Retina (tissue), 1 donor: ENCODE results near the gene ULK4.
A peak's percentile ranks its signal among the peaks of the same experiment; 100 is the strongest.
"Not testable (repeated sequence)": the region's sequence is repeated elsewhere in the genome, so short reads cannot be mapped to it uniquely, and the experiment has no call there.

Experiments
- DNase-seq: peaks from one replicate; pipeline ENCODE4 v3.0.0-alpha.2; 2016

The ULK4 gene

DNA sequence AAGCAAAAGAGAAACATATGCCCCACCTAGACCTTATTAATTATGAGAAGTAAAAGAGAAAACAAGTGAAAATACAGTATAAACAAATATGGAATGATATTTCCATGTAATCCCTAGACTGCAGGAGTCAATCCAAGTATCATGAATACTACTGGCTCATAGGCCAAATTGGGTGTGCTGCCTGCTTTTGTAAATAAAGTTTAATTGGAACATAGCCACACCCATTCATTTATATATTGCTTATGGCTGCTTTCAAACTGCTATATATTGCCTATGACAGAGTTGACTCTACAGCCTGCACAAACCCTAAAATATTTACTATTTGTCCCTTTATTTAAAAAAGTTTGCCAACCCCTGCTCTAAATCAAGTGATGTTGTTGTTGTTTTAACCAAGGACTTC, 5.3 kb downstream of the ULK4 start:
- DNase-seq: no peak

DNA sequence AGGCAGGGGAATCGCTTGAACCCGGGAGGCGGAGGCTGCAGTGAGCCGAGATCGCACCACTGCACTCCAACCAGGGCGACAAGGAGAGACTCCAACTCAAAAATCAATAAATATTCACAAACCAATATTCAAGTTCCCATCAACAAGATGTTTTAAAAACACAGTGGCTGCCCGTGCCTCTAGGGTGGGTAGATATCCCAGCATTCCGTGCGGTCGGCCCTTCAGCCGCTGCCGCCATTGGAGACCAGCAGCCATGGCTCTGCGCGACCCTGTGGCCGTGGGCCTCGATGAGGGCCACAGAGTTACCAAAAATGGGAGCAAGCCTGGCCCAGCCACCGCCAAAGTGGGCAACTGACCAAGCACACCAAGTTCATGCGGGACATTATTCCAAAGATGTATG, 6.7 kb downstream of the ULK4 start:
- DNase-seq: no peak

DNA sequence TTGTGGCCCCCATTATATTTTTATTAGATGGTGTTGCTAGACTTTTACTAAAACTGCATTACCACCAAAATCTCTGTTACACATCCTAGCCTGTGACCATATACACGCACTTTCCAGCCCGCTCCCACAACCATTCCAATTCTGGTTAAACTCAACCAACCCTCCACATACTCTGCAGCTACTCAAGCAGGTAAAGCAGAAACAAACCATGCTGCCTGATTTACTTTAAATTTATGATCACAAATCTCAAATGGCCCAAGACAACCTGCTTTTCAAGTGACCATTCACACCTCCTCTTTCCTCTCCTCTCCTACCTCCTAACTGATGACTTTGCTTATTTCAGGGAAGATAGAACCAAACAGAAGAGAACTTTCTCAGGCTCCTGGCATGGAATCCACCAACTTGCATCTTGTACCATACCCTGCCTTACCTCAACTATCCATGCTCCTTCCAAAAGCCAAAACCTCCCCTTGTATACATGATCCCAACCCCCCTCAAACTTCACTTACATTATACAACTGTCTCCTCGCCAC, 18.5 kb downstream of the ULK4 start:
- no peak for DNase-seq

DNA sequence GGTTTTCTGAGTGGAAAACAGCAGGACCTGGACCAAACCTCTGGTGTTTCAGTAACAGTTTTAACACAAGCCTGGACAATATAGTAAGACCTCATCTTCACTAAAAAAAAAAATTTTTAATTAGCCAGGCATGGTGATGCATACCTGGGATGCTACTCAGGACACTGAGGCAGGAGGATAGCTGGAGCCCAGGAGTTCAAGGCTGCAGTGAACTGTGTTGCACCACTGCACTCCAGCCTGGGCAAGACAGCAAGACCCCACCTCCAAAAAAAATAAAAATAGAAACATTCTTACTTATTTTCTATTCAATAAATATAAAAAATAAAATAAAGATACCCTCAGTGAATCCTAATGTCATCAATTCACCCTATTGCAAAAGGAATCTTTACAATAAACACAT, 21.5 kb downstream of the ULK4 start:
- no peak for DNase-seq

DNA sequence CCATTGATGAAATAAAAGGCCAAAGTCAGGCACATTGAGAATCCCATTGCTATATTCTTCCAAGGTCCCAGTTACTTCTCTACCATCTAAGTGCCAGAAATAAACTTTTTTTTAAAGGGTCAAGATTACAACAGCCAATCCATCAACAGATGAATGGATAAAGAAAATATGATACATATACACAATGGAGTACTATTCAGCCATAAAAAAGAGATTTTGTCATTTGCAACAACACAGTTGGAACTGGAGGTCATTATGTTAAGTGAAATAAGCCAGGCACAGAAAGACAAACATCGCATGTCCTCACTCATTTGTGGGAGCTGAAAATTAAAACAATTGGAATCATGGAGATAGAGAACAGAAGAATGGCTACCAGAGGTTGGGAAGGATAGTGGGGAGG, 25.5 kb downstream of the ULK4 start:
- no peak for DNase-seq

DNA sequence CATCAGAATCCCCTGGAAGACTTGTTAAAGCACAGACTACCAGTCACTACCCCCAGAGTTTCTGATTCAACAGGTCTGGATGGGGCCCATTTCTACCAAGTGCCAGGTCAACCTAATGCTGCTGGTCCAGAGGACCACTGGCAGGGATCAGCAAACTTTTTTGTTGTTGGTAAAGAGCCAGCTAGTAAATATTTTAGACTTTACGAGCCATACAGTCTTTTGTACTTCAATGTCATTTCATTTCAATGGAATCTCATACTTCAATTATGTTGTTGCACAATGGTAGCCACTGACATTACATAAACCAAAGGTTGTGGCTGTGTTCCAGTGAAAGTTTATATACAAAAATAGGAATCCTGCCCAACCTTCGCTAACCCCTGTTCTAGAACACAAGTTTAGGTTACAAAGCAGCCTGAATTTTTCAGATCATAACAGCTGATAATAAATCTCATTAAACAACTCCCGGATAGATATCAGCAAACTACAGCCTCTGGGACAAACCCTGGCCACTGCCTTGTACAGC, 28.7 kb downstream of the ULK4 start:
- DNase-seq: no peak

DNA sequence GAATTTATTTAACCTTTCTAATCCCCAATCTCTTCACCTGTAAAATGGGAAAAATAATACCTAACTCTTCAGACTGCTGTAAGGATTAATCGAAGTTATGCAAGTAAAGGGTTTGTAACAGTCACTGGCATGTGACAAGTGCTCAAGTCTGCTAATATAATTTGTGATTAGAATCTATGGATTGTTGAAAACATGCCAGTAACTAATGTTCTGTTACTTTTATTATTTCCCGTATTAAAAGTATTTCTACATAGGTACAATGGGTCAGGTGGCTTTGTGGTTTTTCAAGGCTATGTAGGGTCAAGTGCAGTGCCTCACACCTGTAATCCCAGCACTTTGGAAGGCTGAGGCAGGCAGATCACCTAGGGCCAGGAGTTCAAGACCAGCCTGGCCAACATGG, 29.4 kb downstream of the ULK4 start:
- no peak for DNase-seq

DNA sequence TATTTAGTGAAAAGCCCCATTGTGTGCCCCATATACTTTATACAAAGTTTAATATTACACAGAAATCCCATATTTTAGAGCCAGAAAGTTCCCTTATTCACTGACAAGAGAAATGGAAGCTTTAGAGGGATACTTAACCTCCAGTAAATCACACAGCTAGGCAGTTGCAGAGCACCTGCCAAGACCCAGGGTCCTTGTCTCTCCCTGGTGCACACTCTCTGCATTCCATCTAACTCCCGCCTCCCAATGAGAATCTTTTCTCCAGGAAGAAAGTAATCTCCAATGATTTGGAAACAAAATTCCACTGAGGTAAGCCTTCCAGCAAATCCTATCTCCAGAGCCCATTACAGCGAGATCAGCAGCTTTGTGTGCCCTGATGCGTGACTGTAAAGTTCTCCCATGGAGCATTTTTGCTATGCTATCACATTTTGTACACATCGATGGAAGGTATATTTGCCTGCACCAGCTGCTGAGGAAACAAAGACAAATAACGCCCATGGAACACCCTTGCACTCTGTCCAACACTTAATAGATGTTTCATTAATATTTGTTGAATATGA, 41.4 kb downstream of the ULK4 start:
- peak; percentile 14 for DNase-seq

DNA sequence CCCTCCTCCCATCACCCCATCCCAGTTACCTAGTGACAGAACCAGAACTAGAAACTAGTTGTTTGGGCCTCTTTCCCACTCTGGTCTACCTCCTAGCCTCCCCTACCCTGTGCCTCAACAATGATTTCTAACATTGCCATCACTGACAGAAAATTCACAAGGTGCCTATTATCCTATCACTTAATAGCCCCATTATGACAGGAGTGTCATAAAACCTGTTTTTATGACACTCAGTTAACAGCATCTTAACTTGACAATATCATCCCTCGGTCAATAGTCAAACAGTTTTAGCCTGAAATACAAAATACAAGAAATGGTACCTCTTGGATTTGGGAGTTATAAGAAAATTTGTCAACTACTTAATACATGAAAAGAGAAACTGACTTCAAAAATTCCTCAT, 46.5 kb downstream of the ULK4 start:
- DNase-seq: no peak

DNA sequence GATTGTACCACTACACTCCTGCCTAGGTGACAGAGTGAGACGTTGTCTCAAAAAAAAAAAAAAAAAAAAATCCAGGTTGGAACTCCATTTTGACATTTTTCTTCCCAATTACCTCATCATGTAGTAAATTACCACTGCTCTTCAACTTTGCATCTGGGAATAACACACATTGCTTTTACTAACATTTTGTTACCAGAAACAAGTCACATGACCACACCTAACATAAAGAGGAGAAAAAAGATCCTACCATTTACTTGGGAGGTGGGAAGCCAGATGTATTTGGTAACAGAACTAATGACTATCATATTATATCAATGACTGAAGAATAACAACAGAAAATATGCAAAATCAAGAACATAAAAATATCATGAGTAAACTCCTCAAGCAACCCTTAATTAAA, 49.6 kb downstream of the ULK4 start:
- no peak for DNase-seq

DNA sequence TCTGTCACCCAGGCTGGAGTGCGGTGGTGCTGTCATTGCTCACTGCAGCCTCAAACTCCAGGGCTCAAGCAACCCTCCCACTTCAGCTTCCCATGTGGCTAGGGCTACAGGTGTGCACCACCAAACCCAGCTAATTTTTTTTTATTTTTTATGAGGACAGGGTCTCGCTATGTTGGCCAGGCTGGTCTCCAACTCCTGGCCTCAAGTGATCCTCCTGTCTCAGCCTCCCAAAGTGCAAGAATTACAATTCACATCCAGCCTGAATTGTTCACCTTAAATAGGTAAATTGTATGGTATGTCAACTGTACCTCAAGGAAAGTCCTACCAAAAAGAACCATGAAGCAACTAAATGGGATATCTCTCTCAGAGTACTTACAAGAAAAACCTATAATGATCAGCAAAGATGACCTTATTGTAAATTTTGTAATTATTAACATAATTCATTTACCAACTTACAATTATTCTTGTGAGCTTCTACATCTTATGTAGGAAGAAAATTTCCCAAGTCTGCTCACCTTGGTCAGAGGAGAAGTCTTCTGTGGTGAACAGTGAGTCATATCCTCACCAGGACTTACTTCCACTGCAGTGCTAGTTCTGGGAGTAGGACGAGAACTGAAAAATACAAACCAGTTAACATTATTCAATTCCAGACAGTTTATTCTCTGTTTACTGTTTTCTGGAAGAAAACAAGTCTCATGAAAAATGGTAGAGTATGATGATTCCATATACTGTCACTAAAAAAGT, 54.4 kb downstream of the ULK4 start:
- DNase-seq: no peak

DNA sequence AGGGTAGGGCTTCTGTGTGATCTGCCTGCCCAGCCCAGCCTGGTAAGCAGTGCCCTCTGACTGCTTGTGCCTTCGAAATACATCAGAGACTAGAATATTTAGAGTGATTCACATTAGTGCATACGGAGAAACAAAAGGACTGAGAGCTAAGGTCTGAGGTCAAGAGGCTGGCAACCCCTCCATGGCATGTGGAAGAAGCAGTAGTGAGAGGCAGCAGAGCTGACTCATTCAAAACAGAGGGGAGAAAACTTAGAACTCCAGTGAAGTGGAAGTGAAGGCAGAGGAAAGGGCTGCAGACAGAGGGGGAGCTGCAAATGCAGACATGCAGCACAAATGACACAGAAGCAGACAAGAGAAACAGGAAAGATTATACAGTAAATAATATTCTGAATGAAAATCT, 61.6 kb downstream of the ULK4 start:
- DNase-seq: peak; percentile 51

DNA sequence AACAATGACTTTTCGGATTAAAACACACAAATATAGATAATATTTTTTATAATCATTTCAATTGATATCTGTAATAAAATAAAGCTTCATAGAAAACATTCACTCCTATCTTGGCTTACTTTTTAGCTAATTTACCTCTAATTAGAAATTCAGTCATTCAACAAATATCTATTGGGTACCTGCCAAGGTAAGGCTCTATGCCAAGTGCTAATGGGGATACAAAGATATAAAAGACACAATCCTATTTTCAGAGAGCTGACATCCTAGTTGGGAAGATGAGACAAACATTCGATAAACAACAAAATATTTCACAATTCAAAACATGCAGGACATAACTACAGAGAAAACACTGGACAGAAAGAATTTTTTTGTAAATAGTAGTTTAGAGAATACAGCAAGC, 63.3 kb downstream of the ULK4 start:
- DNase-seq: no peak

DNA sequence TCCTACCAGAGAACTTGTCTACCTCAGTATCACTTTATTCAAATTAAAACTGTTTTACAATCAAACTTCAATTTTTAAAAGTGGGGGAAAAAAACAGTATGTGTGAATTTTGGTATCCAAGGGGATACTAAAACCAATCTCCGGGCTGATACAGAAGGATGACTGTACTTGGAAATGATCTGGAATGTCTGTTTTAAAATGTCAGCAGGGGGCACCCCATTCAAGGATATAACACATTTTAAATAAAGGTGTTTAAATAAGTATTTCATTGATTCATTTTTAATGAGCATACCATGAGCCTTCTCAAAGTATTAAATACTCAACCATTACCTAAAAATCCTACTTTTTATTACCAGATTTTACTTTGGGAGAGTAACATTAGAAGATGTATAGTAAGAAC, 67.9 kb downstream of the ULK4 start:
- DNase-seq: no peak

DNA sequence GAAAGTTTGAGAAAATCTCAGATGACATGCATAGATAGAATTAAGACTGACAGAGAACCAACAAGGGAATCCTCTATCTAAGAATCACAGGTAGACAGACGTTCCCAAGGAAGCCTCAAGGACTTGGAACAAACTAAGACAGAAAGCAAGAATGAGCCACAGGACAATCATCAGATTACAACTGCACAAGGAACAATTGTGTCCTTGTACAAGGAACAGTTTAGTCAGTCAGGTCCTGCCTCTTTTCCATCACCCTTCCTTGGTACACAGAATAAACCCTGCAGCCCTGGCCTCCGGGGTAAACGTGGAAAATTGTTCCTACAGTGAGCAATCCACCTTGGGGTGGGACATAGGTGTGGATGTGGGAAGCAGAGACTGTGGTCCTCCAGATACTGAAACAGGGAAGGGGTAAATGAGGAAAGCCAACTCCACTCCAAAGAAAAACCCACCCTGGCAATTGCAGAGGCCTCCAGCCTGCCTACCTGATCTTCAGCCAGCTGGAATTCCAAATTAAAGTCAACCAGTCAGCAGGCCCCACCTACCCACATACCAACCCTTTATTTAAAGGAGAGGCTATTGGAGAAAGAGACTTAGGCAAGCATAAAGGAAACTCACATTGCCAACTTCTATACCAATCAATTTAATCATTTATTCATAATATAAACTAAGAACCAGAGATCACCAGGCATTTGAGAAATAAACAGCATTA, 73.4 kb downstream of the ULK4 start:
- DNase-seq: no peak

DNA sequence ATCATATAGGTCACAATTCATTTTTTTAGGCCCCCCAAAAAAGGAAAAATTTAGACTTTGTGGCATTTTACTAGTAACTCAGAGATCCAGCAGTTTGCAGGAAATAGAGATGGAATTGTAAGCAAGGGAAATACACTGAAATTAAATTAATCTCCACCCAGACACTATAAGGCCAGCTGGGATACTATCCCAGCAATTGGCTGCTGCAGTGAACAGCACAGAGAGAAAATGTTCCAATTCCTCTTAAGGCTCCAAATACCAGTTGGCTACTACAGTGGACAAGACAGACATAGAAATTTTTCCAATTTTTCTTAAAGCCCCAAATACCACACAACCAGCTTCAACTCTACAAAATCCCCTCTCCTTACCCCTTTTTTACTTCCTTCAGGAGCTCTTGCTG, 78.9 kb downstream of the ULK4 start:
- DNase-seq: no peak

DNA sequence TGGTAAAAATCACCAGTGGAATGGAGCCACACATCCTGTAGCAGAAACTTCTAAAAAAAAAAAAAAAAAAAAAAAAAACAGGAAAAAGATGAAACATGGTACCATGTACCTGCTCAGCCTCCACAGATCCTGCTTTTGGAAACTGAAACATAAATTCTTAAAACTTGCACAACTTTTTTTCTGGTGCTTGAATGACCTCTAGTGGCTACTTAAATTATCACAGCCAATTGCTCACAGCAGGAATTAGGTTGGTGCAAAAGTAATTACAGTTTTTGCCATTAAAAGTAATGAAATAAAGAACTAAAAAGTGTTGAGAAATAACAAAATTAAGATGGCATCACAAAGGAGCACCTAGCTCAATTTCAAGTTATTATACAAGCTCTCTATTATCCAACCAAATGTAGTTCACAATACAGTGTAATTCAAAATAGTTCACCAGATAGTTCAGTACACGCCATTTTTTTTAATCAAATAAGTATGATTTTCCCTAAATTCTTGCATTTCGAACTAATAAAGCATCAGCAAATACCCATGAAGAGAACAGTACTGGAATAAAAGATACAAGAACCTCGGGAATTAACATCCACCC, 80.6 kb downstream of the ULK4 start:
- peak; percentile 59 for DNase-seq

DNA sequence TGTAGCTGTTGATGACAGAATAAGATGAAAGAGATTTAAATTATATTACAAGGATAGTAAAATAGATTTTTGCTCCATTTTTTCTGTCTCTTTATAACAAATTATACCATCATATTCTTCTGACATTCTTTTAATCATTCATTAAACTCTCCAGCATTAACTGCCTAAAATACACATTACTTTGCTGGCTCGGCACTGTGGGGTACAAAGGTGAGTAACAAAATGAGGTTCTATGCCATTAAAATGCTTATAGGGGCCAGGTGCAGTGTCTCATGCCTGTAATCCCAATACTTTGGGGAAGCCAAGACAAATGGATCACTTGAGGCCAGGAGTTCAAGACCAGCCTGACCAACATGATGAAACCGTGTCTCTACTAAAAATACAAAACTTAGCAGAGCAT, 81.5 kb downstream of the ULK4 start:
- no peak for DNase-seq

DNA sequence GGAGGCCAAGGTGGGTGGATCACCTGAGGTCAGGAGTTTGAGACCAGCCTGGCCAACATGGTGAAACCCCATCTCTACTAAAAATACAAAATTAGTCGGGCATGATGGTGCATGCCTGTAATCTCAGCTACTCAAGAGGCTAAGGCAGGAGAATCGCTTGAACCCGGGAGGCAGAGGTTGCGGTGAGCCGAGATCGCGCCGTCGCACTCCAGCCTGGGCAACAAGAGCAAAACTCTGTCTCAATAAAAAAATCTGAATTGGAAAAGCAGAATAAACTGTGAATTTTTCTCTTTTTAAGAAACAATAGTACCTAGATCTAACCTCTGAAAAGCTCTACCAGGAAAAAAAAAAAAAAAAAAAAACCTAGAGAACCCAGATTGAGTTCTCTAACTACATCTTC, 84.2 kb downstream of the ULK4 start:
- DNase-seq: not testable (repeated sequence)

DNA sequence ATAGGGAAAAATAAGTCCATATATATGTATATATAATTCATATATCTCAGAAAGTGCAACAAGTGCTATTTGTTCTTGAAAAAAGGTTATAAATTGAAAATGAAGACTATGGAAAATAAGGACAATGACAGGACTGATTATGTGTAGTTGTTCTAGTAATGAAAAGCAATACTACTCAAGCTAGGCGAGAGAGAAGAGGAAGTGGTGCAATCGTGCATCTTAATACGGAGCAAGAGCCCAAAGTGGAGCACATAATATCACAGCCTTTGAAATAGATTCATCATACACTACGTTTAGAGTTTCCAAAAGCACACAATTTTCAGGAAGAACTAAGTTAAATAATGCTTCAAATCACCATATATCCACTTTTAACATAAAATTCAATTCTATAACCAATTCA, 87.9 kb downstream of the ULK4 start:
- no peak for DNase-seq

DNA sequence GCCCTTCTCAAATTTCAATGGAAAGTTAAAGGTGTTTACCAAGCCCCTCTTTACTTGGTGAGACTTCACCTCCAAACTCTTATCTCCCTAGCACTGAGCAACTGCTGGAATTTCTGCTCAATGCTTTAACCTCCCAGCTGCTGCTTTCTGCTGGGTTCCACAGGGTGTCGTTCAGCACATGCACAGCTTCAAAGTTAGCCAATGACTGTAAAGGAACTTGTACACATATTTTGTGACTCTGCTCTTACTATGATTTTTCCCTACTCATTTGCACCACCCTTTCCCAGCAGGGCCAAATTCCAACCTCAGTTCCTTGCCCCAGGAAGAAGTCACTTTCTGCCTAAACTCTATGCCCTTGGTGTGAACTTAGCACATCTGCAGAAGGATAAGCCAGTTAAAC, 89.7 kb downstream of the ULK4 start:
- DNase-seq: no peak

DNA sequence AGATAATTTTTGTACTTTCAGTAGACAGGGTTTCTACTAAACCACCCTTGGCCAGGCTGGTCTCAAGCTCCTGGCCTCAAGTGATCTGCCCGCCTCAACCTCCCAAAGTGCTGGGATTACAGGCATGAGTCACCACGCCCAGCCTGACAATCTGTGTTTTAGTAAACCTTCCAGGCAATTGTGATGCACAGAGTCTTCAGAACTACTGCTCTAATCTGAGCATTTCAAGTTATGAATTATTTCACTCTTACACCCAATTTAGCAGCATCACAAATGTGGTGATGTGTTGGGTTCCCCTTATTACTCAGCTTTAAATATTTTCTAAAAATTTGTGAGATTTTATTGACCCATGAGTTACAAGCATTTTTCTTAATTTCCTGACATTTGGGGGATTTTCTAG, 94.4 kb downstream of the ULK4 start:
- DNase-seq: no peak

DNA sequence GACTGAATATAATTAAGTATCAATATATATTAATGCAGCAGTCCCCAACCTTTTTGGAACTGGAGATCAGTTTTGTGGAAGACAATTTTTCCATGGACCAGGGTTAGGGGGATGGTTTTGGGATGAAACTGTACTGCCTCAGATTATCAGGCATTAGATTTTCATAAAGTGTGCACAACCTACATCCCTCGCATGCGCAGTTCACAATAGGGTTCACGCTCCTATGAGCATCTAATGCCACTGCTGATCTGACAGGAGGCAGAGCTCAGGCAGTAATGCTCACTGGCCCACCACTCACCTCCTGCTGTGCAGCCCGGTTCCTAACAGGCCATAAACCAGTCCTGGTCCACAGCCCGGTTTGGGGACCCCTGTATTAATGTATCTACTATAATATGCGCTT, 95.6 kb downstream of the ULK4 start:
- no peak for DNase-seq

DNA sequence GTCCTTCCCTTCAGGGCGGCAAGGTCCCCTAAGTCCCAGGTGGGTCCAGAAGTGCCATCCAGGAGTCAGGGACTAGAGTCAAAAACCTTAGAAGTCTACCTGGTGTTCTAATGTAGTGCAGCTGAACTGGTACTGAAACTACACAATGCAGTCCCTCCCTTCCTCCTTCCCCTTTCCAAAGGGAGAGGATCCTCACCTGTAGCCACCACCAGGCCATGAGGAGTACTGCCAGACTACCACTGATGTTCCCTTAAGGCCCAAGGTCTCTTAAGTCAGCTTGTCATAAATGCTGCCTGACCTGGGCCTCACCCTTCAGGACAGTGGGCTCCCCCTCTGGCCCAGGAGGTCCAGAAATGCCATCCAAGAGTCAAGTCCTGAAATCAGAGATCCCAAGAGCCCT, 98.9 kb downstream of the ULK4 start:
- no peak for DNase-seq
